Vagina (tissue), 2 donors: ENCODE results near the gene ZNF579.

Source experiments
- POLR2A ChIP-seq, 2 donors: fragments of 450-650 bp; IDR thresholded peaks; one replicate each; pipeline ENCODE4 v1.6.1; 2017; ENCODE audit warnings: antibody characterized with exemption in 2 of 2, mild to moderate bottlenecking in 2 of 2, moderate library complexity in 2 of 2
- TF ChIP-seq, protein P1 (sequence below), 3 experiments: fragments of 450-650 bp in 2 of 3; fragments of 200-600 bp in 1 of 3; sonication (generic) in 1 of 3; IDR thresholded peaks; one replicate each; pipeline ENCODE4 v1.5.1; 2017 to 2019; ENCODE audit warnings: antibody characterized with exemption in 3 of 3, mild to moderate bottlenecking in 2 of 3, moderate library complexity in 2 of 3

DNA sequence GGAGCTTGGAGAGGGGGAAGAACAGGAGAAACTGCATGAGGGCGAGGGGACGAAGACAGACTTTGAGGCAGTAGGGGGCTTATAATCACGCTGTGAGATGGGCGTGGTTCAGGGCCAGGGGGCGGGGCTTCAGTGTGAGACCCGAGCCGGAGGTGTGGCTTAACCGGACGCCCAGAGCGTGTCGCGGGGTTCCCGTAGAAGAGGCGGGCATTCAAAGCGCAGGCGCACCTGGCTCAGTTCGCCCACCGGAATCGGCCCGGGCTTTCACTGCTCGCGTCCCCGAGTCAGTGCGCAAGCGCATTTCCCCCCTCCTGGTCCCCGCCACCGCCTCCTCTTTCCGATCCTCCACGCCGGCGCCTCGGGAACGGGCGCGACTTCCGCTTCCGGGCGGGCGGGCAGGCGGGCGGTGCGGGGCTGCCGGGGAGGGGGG, 24.6 kb upstream of the ZNF579 start:
- TF ChIP-seq, protein P1, sequence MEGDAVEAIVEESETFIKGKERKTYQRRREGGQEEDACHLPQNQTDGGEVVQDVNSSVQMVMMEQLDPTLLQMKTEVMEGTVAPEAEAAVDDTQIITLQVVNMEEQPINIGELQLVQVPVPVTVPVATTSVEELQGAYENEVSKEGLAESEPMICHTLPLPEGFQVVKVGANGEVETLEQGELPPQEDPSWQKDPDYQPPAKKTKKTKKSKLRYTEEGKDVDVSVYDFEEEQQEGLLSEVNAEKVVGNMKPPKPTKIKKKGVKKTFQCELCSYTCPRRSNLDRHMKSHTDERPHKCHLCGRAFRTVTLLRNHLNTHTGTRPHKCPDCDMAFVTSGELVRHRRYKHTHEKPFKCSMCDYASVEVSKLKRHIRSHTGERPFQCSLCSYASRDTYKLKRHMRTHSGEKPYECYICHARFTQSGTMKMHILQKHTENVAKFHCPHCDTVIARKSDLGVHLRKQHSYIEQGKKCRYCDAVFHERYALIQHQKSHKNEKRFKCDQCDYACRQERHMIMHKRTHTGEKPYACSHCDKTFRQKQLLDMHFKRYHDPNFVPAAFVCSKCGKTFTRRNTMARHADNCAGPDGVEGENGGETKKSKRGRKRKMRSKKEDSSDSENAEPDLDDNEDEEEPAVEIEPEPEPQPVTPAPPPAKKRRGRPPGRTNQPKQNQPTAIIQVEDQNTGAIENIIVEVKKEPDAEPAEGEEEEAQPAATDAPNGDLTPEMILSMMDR (IDR thresholded peaks at IDR 0.05) = no peak
- peak in 1 of 2 donors; percentile 7 for TF ChIP-seq POLR2A (IDR thresholded peaks at IDR 0.05)
